ENCODE measurements around the gene SPRY4.

DNA sequence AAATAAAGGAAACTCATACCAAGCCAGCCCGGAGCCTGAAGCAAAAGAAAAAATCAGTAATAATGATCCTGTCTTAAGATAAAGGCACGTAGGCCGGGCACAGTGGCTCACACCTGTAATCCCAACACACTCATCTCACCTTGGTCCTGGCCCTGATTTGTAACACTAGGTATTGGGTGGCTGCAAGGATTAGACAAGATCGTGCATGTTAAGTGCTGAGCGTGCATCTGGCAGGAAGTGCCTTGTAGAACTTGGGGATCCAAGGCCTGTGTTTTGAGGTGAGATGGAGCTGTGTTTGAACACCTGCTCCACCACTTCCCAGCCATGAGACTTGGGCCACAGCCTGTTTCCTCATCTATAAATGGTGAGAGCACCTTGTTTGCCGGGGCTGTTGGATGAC lies 41.5 kb downstream of the SPRY4 start:
- TF ChIP-seq, protein P1, sequence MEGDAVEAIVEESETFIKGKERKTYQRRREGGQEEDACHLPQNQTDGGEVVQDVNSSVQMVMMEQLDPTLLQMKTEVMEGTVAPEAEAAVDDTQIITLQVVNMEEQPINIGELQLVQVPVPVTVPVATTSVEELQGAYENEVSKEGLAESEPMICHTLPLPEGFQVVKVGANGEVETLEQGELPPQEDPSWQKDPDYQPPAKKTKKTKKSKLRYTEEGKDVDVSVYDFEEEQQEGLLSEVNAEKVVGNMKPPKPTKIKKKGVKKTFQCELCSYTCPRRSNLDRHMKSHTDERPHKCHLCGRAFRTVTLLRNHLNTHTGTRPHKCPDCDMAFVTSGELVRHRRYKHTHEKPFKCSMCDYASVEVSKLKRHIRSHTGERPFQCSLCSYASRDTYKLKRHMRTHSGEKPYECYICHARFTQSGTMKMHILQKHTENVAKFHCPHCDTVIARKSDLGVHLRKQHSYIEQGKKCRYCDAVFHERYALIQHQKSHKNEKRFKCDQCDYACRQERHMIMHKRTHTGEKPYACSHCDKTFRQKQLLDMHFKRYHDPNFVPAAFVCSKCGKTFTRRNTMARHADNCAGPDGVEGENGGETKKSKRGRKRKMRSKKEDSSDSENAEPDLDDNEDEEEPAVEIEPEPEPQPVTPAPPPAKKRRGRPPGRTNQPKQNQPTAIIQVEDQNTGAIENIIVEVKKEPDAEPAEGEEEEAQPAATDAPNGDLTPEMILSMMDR (IDR thresholded peaks at IDR 0.05; ENCODE audit: insufficient read depth, low read length) = no peak
- no peak for TF ChIP-seq POLR2AphosphoS5 (IDR thresholded peaks at IDR 0.05; ENCODE audit: low read depth)
- TF ChIP-seq, protein P2, sequence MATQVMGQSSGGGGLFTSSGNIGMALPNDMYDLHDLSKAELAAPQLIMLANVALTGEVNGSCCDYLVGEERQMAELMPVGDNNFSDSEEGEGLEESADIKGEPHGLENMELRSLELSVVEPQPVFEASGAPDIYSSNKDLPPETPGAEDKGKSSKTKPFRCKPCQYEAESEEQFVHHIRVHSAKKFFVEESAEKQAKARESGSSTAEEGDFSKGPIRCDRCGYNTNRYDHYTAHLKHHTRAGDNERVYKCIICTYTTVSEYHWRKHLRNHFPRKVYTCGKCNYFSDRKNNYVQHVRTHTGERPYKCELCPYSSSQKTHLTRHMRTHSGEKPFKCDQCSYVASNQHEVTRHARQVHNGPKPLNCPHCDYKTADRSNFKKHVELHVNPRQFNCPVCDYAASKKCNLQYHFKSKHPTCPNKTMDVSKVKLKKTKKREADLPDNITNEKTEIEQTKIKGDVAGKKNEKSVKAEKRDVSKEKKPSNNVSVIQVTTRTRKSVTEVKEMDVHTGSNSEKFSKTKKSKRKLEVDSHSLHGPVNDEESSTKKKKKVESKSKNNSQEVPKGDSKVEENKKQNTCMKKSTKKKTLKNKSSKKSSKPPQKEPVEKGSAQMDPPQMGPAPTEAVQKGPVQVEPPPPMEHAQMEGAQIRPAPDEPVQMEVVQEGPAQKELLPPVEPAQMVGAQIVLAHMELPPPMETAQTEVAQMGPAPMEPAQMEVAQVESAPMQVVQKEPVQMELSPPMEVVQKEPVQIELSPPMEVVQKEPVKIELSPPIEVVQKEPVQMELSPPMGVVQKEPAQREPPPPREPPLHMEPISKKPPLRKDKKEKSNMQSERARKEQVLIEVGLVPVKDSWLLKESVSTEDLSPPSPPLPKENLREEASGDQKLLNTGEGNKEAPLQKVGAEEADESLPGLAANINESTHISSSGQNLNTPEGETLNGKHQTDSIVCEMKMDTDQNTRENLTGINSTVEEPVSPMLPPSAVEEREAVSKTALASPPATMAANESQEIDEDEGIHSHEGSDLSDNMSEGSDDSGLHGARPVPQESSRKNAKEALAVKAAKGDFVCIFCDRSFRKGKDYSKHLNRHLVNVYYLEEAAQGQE (IDR thresholded peaks at IDR 0.05; ENCODE audit: insufficient replicate concordance, low read depth) = no peak
- no peak for TF ChIP-seq GABPA (IDR thresholded peaks at IDR 0.05; ENCODE audit: low read depth)
